Gastroesophageal sphincter (tissue), 4 donors: ENCODE data around the gene NKAIN2. TPM values are rescaled to one million over a fixed set of nuclear protein-coding genes. Genes with fewer than 3 reads are reported as not detected.
"Not testable (repeated sequence)": the region's sequence is repeated elsewhere in the genome, so short reads cannot be mapped to it uniquely, and the experiment has no call there.

Source experiments
- ATAC-seq: fragments of 150-250 bp; one replicate; pipeline ENCODE4 v1.9.1; 2016; ENCODE audit warnings: mild to moderate bottlenecking, moderate library complexity
- H3K27ac ChIP-seq, 4 donors: fragments of 200-600 bp; sonication (generic) in 3 of 4; 1 replicate in 3 of 4; 2 replicates in 1 of 4; pipeline ENCODE4 v1.5.1; 2016 to 2019
- H3K27me3 ChIP-seq: fragments of 200-600 bp; sonication (generic); one replicate; pipeline ENCODE4 v1.5.1; 2019
- H3K36me3 ChIP-seq, 2 donors: fragments of 200-600 bp; sonication (generic); one replicate each; pipeline ENCODE4 v1.5.1; 2019; ENCODE audit warnings: control low read depth in 1 of 2
- H3K4me1 ChIP-seq, 3 donors: fragments of 200-600 bp; sonication (generic); 1 replicate in 2 of 3; 2 replicates in 1 of 3; pipeline ENCODE4 v1.5.1; 2016 to 2019; ENCODE audit warnings: control low read depth in 2 of 3
- H3K4me3 ChIP-seq, 2 donors: fragments of 200-600 bp; sonication (generic); one replicate each; pipeline ENCODE4 v1.5.1; 2019; ENCODE audit warnings: mild to moderate bottlenecking in 1 of 2, moderate library complexity in 1 of 2
- H3K9me3 ChIP-seq, 3 donors: fragments of 200-600 bp; sonication (generic); one replicate each; pipeline ENCODE4 v1.5.1; 2017 to 2019; ENCODE audit warnings: control low read depth in 2 of 3
- CTCF ChIP-seq, 4 experiments: fragments of 200-600 bp in 2 of 4; fragments of 450-650 bp in 2 of 4; sonication (generic) in 1 of 4; IDR thresholded peaks; one replicate each; pipeline ENCODE4 v1.5.1; 2017 to 2019; ENCODE audit warnings: antibody characterized with exemption in 4 of 4, mild to moderate bottlenecking in 2 of 4, moderate library complexity in 2 of 4
- EP300 ChIP-seq: sonication (generic); formaldehyde crosslinking; IDR thresholded peaks from one replicate; pipeline ENCODE4 v1.6.1; 2017; ENCODE audit warnings: antibody characterized with exemption, mild to moderate bottlenecking
- POLR2A ChIP-seq, 2 donors: fragments of 450-650 bp; IDR thresholded peaks; one replicate each; pipeline ENCODE4 v1.6.1; 2017; ENCODE audit warnings: antibody characterized with exemption in 2 of 2, mild to moderate bottlenecking in 2 of 2, moderate library complexity in 1 of 2
- POLR2AphosphoS5 ChIP-seq: sonication (generic); formaldehyde crosslinking; IDR thresholded peaks from one replicate; pipeline ENCODE4 v1.6.1; 2017; ENCODE audit warnings: antibody characterized with exemption
- WGBS, 2 donors: methylation state at CpG; one replicate each; pipeline ENCODE4 v1.1.5; 2018; ENCODE audit warnings: low coverage in 1 of 2; 5-methylcytosine and 5-hydroxymethylcytosine counted together
- total RNA-seq, 4 donors: library from RNA; depleted of rRNA; stranded (reverse); fragments of >200 nt; gene quantifications; one replicate each; pipeline ENCODE4 v1.1.0, GENCODE V29; 2016

NKAIN2 gene
- total RNA-seq, 4 donors from 2014 or later = 0.23 to 3.2 TPM; not detected in 2

GRCh38 chr6:124714728-124715127 is 911.1 kb downstream of the NKAIN2 start:
- no peaks in the 10 kb centered on the region for H3K9me3 ChIP-seq
- H3K4me1 ChIP-seq = no peaks in the 10 kb centered on the region
- no peak overlapping the region for H3K4me3 ChIP-seq
- no peaks in the 10 kb centered on the region for H3K36me3 ChIP-seq
- WGBS, 2 donors = 40% methylated on average over 1 to 2 of the region's 2 CpGs
- no peaks in the 10 kb centered on the region for H3K27me3 ChIP-seq
- H3K27ac ChIP-seq = no peak overlapping the region
- no peak for ATAC-seq
- TF ChIP-seq CTCF (IDR thresholded peaks at IDR 0.05) = no peak
- TF ChIP-seq EP300 = no peak

- no peak overlapping the region for H3K4me3 ChIP-seq
- no peaks in the 10 kb centered on the region for H3K9me3 ChIP-seq
- H3K27ac ChIP-seq = no peak overlapping the region
- H3K36me3 ChIP-seq = no peaks in the 10 kb centered on the region
- no peaks in the 10 kb centered on the region for H3K27me3 ChIP-seq
- ATAC-seq = no peak
- peaks cover 0 to 6% (median 0%) of the 10 kb centered on the region in 3 donors for H3K4me1 ChIP-seq
- no peak for TF ChIP-seq POLR2A (IDR thresholded peaks at IDR 0.05)
- no peak for TF ChIP-seq CTCF (IDR thresholded peaks at IDR 0.05)
- TF ChIP-seq POLR2AphosphoS5 = no peak
- TF ChIP-seq EP300 = no peak
These were observed 916.2 kb downstream of the NKAIN2 start for GRCh38 chr6:124719913-124720312.

- WGBS, 2 donors = 62 to 76% methylated on average over 2 to 5 of the region's 11 CpGs
- H3K27ac ChIP-seq = no peak overlapping the region
- peaks cover 0 to 6% (median 0%) of the 10 kb centered on the region in 3 donors for H3K4me1 ChIP-seq
- no peaks in the 10 kb centered on the region for H3K9me3 ChIP-seq
- H3K4me3 ChIP-seq = no peak overlapping the region
- H3K36me3 ChIP-seq = no peaks in the 10 kb centered on the region
- ATAC-seq = no peak
- TF ChIP-seq POLR2A (IDR thresholded peaks at IDR 0.05) (no peak), EP300 (no peak), CTCF (IDR thresholded peaks at IDR 0.05) (no peak), POLR2AphosphoS5 (no peak)
- H3K27me3 ChIP-seq = no peaks in the 10 kb centered on the region
These were observed 917.7 kb downstream of the NKAIN2 start for GRCh38 chr6:124721331-124721730.

GRCh38 chr6:124722141-124722878 is 918.6 kb downstream of the NKAIN2 start:
- ATAC-seq = no peak
- no peak overlapping the region for H3K27ac ChIP-seq
- H3K27me3 ChIP-seq = no peaks in the 10 kb centered on the region
- H3K36me3 ChIP-seq = no peaks in the 10 kb centered on the region
- peaks cover 0 to 6% (median 0%) of the 10 kb centered on the region in 3 donors for H3K4me1 ChIP-seq
- no peak overlapping the region for H3K4me3 ChIP-seq
- no peaks in the 10 kb centered on the region for H3K9me3 ChIP-seq
- no peak for TF ChIP-seq CTCF (IDR thresholded peaks at IDR 0.05)
- TF ChIP-seq POLR2A (IDR thresholded peaks at IDR 0.05) = no peak
- TF ChIP-seq EP300 = no peak
- no peak for TF ChIP-seq POLR2AphosphoS5
- WGBS, 2 donors = 29 to 58% methylated on average over 1 to 3 of the region's 3 CpGs

- Histone ChIP-seq H3K27ac (no peak overlapping the region), H3K4me1 (peaks cover 0 to 6% (median 0%) of the 10 kb centered on the region in 3 donors), H3K27me3 (no peaks in the 10 kb centered on the region), H3K4me3 (no peak overlapping the region), H3K36me3 (no peaks in the 10 kb centered on the region), H3K9me3 (no peaks in the 10 kb centered on the region)
- no peak for TF ChIP-seq POLR2AphosphoS5
- no peak for TF ChIP-seq CTCF (IDR thresholded peaks at IDR 0.05)
- TF ChIP-seq EP300 = no peak
- TF ChIP-seq POLR2A (IDR thresholded peaks at IDR 0.05) = no peak
- ATAC-seq = no peak
These were observed 920.0 kb downstream of the NKAIN2 start for GRCh38 chr6:124723671-124724070.

- not testable (repeated sequence) for H3K27me3 ChIP-seq, H3K4me1 ChIP-seq, H3K4me3 ChIP-seq, H3K36me3 ChIP-seq, ATAC-seq, H3K27ac ChIP-seq
- WGBS, 2 donors = 73 to 100% methylated on average over 1 of the region's 1 CpG
- peaks cover 0 to 15% (median 0%) of the 10 kb centered on the region in 3 donors for H3K9me3 ChIP-seq
These were observed 934.1 kb downstream of the NKAIN2 start for GRCh38 chr6:124737804-124738203.
